A549 treated with DMSO at 1 μM for 4 hours (cell line): ENCODE results near the gene HEXD. TPM values are rescaled to one million over a fixed set of nuclear protein-coding genes. Genes with fewer than 3 reads are reported as not detected.

Experiments used
- total RNA-seq: library from RNA; stranded (reverse); fragments of 200-300 nt; extraction: Qiagen RNA extraction; gene quantifications from 5 replicates; pipeline ENCODE4 v1.2.3, GENCODE V29; 2022; ENCODE audit warnings: low read depth

The HEXD gene
- 9.4 to 13.8 TPM (median 13.5 TPM) in 5 replicates for total RNA-seq

GRCh38 chr17:82418001-82418986, at the start of gene HEXD, which contains the start of gene OGFOD3:
Gene HEXD (plus strand): TSS chr17:82418347. CDS start chr17:82419800, 1,453 bp downstream.
Gene OGFOD3 (minus strand): TSS chr17:82418586. CDS start chr17:82418485, 101 bp downstream.

GRCh38 chr17:82371333-82372248, 46.6 kb upstream of the HEXD start, which contains the start of gene UTS2R:
Gene UTS2R (plus strand): TSS chr17:82371765. CDS start chr17:82374325, 2,560 bp downstream.

GRCh38 chr17:82450357-82451106, 32.4 kb downstream of the HEXD start, which contains the start of gene CYBC1:
Gene CYBC1 (minus strand): TSS chr17:82450752. CDS start chr17:82449254, 1,498 bp downstream.

GRCh38 chr17:82458179-82458884, 40.2 kb downstream of the HEXD start, which contains the start of gene NARF:
Gene NARF (plus strand): TSS chr17:82458741. CDS start chr17:82458804, 63 bp downstream.

Other genes with a start within 250 kb of the HEXD start
- 20.0 to 27.7 TPM (median 22.9 TPM) in 5 replicates for gene CCDC57, start 205.5 kb upstream of the HEXD start, total RNA-seq
- 79.9 to 109 TPM (median 96.9 TPM) in 5 replicates for gene SLC16A3, start 189.3 kb upstream of the HEXD start, total RNA-seq
- gene CSNK1D, start 144.6 kb upstream of the HEXD start, total RNA-seq, result 143 to 161 TPM (median 155 TPM) in 5 replicates
- 0.08 TPM in 1 of 5 replicates, not detected in the others for gene CD7, start 100.7 kb upstream of the HEXD start, total RNA-seq
- gene SECTM1, start 84.6 kb upstream of the HEXD start, total RNA-seq, result 0.90 to 2.5 TPM (median 1.4 TPM) in 5 replicates
- 0.31 to 0.56 TPM (median 0.48 TPM) in 5 replicates for gene TEX19, start 59.1 kb upstream of the HEXD start, total RNA-seq
- not detected in 5 replicates for gene UTS2R, start 46.6 kb upstream of the HEXD start, total RNA-seq
- 19.0 to 25.8 TPM (median 24.4 TPM) in 5 replicates for gene OGFOD3, start 239 bp downstream of the HEXD start, total RNA-seq
- 48.3 to 66.8 TPM (median 59.3 TPM) in 5 replicates for gene CYBC1, start 32.4 kb downstream of the HEXD start, total RNA-seq
- gene NARF, start 40.4 kb downstream of the HEXD start, total RNA-seq, result 48.1 to 65.8 TPM (median 57.5 TPM) in 5 replicates
- gene FOXK2, start 101.4 kb downstream of the HEXD start, total RNA-seq, result 46.4 to 60.3 TPM (median 59.2 TPM) in 5 replicates
- 96.4 to 99.9 TPM (median 98.2 TPM) in 5 replicates for gene WDR45B, start 230.1 kb downstream of the HEXD start, total RNA-seq